HG03432 (cell line): ENCODE results near the gene MADCAM1.

Source experiments
- ATAC-seq: cut with Tn5 transposase; IDR thresholded peaks from one replicate; pipeline ENCODE4 v1.9.1; 2021; ENCODE audit warnings: mild to moderate bottlenecking, moderate library complexity; ENCODE audit not compliant: unreplicated experiment

Gene MADCAM1

GRCh38 chr19:531009-531752, 34.9 kb downstream of the MADCAM1 start:
- peak; percentile 68 for ATAC-seq

DNA sequence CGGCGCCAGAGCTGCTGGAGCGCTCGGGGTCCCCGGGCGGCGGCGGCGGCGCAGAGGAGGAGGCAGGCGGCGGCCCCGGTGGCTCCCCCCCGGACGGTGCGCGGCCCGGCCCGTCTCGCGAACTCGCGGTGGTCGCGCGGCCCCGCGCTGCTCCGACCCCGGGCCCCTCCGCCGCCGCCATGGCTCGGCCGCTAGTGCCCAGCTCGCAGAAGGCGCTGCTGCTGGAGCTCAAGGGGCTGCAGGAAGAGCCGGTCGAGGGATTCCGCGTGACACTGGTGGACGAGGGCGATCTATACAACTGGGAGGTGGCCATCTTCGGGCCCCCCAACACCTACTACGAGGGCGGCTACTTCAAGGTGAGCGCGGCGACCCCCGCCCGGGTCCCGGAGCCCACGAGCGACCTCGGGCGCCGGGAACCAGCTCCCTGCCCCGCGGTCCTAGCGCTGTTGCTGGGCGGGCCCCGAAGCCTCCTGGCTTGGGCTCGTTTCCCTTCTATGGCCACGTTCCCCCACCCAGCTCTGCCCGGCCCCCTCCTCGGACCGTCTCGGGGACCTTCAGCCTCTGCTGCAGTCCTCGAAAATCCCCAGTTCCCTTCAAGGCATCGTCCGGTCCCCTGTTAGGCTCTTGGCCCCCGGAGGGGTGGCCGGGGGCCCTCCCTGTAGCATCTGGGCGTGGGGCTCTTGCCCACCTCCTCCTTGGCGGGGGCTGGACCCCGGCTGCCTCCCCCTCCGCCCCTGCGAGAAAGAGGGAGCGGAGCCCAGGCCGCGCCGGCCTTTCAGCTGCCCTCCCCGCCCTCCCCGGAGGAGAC, 35.7 kb downstream of the MADCAM1 start, which contains the start of gene CDC34:
TSS of gene CDC34 (plus strand) at position 8 of the 808 bp plus-strand sequence. CDS start at position 180, 172 bp downstream.
- peak; percentile 4 for ATAC-seq

GRCh38 chr19:532561-533363, 36.5 kb downstream of the MADCAM1 start:
- no peak for ATAC-seq

- ATAC-seq = no peak
These were observed 37.2 kb downstream of the MADCAM1 start for GRCh38 chr19:533364-534058.

DNA sequence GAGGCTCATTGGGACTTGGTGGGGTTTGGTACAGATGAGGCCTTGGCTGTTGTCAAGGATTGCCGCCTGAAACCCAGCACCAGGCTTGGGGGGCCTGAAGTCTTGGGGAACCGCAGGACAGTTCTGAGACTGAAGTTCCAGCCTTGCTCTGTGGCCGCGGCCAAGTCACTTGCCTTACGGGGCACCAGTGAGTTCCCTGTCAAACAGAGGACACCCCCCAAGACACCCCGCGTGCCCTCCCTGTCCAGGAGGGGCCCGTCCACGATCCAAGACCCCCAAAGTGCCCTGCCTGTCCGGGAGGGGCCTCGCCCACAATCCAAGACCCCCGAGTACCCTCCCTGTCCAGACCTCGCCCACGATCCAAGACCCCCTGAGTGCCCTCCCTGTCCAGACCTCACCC, 37.8 kb downstream of the MADCAM1 start:
- no peak for ATAC-seq

GRCh38 chr19:535017-535835, 38.9 kb downstream of the MADCAM1 start:
- ATAC-seq = no peak

DNA sequence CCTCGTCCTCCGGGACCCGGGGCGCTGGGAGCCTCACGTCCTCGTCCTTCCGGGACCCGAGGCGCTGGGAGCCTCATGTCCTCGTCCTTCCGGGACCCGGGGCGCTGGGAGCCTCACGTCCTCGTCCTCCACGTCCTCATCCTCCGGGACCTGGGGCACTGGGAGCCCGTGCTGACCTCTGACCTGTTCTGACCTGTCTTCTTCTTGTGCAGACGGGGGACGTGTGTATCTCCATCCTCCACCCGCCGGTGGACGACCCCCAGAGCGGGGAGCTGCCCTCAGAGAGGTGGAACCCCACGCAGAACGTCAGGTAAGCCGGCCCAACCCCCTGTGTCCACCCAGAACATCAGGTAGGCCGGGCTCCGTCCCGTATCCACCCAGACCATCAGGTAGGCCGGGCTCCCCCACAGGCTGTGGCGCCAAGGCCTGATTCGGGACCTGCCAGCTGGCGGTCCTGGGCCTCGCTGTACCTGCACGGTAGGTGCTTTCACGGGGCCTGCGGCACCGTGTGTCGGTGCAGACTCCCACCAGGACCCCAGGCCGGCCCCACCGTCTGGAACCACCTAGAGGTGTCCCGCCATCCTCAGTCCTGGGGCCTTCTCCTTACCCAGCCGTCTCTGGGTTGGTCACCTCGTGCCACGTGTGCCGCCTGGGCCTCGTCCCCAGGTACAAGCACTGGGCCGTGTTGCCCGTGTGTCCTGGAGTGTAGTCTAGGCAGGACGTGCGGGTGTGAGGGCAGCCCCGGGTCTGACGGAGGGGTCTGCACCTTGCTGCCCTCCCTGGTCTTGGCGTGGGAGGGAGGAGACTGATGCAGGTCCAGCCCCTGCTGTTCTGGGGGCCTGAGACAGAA, 40.0 kb downstream of the MADCAM1 start:
- ATAC-seq = no peak

GRCh38 chr19:536881-537404, 40.7 kb downstream of the MADCAM1 start:
- ATAC-seq = no peak

- ATAC-seq = no peak
These were observed 42.5 kb downstream of the MADCAM1 start for GRCh38 chr19:538641-539428.

- no peak for ATAC-seq
These were observed 43.2 kb downstream of the MADCAM1 start for GRCh38 chr19:539429-540030.

GRCh38 chr19:540867-541637, 44.8 kb downstream of the MADCAM1 start:
- no peak for ATAC-seq

- ATAC-seq = no peak
These were observed 45.4 kb downstream of the MADCAM1 start for GRCh38 chr19:541699-542098.

- no peak for ATAC-seq
These were observed 46.0 kb downstream of the MADCAM1 start for GRCh38 chr19:542173-542866.

- ATAC-seq = no peak
These were observed 47.8 kb downstream of the MADCAM1 start, which contains the start of gene GZMM for GRCh38 chr19:543910-544608. Gene GZMM (plus strand): TSS chr19:544053. CDS start chr19:544072, 19 bp downstream.

DNA sequence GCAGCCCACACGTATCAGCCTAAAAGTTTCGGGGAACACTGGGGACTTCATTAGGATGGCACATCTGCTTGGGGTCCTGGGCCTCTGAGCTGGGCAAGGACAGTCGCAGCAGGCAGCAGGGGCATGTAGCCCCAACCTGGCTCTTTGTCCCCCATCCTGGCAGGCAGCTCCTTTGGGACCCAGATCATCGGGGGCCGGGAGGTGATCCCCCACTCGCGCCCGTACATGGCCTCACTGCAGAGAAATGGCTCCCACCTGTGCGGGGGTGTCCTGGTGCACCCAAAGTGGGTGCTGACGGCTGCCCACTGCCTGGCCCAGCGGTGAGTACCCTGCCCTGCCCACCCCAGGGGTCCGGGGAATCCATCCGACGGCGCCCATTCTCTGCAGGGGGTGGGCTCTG, 50.8 kb downstream of the MADCAM1 start:
- ATAC-seq = no peak
